CMK (cell line): ENCODE data around the gene C1orf115.
"Not testable (repeated sequence)": the region's sequence is repeated elsewhere in the genome, so short reads cannot be mapped to it uniquely, and the experiment has no call there.

ENCODE experiments used
- DNase-seq: peaks from one replicate; pipeline ENCODE4 v3.0.0-alpha.2; 2010; ENCODE audit warnings: low read depth

Gene C1orf115

GRCh38 chr1:220694866-220695382 is 4.8 kb downstream of the C1orf115 start:
- DNase-seq, result no peak

- no peak for DNase-seq
These were observed 5.3 kb downstream of the C1orf115 start for GRCh38 chr1:220695426-220695825.

GRCh38 chr1:220696226-220696862 is 6.2 kb downstream of the C1orf115 start:
- DNase-seq, result no peak

- no peak for DNase-seq
These were observed 6.7 kb downstream of the C1orf115 start for GRCh38 chr1:220696863-220697231.

- DNase-seq, result no peak
These were observed 7.2 kb downstream of the C1orf115 start for GRCh38 chr1:220697326-220697725.

GRCh38 chr1:220698607-220699016 is 8.4 kb downstream of the C1orf115 start:
- DNase-seq, result no peak

GRCh38 chr1:220699044-220699443 is 8.9 kb downstream of the C1orf115 start:
- DNase-seq, result no peak

GRCh38 chr1:220700556-220701179 is 10.5 kb downstream of the C1orf115 start:
- no peak for DNase-seq

- DNase-seq, result no peak
These were observed 11.8 kb downstream of the C1orf115 start for GRCh38 chr1:220701974-220702373.

GRCh38 chr1:220702733-220703270 is 12.6 kb downstream of the C1orf115 start:
- no peak for DNase-seq

- DNase-seq, result no peak
These were observed 13.1 kb downstream of the C1orf115 start for GRCh38 chr1:220703305-220703704.

GRCh38 chr1:220705782-220706181 is 15.6 kb downstream of the C1orf115 start:
- no peak for DNase-seq

- DNase-seq, result no peak
These were observed 16.3 kb downstream of the C1orf115 start for GRCh38 chr1:220706480-220706879.

- DNase-seq, result no peak
These were observed 17.0 kb downstream of the C1orf115 start for GRCh38 chr1:220707160-220707559.

GRCh38 chr1:220708244-220708643 is 18.1 kb downstream of the C1orf115 start:
- no peak for DNase-seq

- no peak for DNase-seq
These were observed 19.0 kb downstream of the C1orf115 start for GRCh38 chr1:220708936-220709801.

GRCh38 chr1:220710333-220710732 is 20.2 kb downstream of the C1orf115 start:
- DNase-seq, result no peak

GRCh38 chr1:220711056-220711809 is 21.1 kb downstream of the C1orf115 start:
- no peak for DNase-seq

- DNase-seq, result not testable (repeated sequence)
These were observed 25.8 kb downstream of the C1orf115 start for GRCh38 chr1:220715986-220716385.

GRCh38 chr1:220717800-220718640 is 27.9 kb downstream of the C1orf115 start:
- no peak for DNase-seq

- DNase-seq, result not testable (repeated sequence)
These were observed 31.1 kb downstream of the C1orf115 start for GRCh38 chr1:220721266-220721665.
